B cell (primary cell): ENCODE measurements around the gene SLC18A2. TPM values are rescaled to one million over a fixed set of nuclear protein-coding genes. Genes with fewer than 3 reads are reported as not detected.

Experiments
- ATAC-seq: fragments of 200-7000 bp; cut with Tn5 transposase; one replicate; pipeline ENCODE4 v1.10.0; 2021; ENCODE audit warnings: low read depth, mild to moderate bottlenecking, moderate number of reproducible peaks, moderate library complexity
- CTCF ChIA-PET: fragments of 350-600 bp; sonication (Branson Sonifier 250); formaldehyde crosslinking; loops from one replicate; lab custom pipeline; 2021; ENCODE audit warnings: antibody characterized with exemption, inconsistent platforms; lab: Charles Lee
- POLR2A ChIA-PET: fragments of 350-600 bp; sonication (Branson Sonifier 250); formaldehyde crosslinking; loops from one replicate; lab custom pipeline; 2021; ENCODE audit warnings: antibody characterized with exemption; lab: Charles Lee
- DNase-seq: peaks from one replicate; pipeline ENCODE4 v3.0.0; 2013
- H2AFZ ChIP-seq: 2 replicates; pipeline ENCODE4 v1.6.1; 2012; ENCODE audit warnings: mild to moderate bottlenecking, low read depth, low read length; ENCODE audit not compliant: insufficient read depth, poor library complexity, severe bottlenecking
- H3K27ac ChIP-seq, 2 donors: 1 replicate in 1 of 2; 2 replicates in 1 of 2; pipeline ENCODE4 v1.5.1; 2012 to 2013; ENCODE audit warnings: low read length in 2 of 2, mild to moderate bottlenecking in 2 of 2, moderate library complexity in 1 of 2
- H3K27me3 ChIP-seq, 4 experiments: fragments of 200-600 bp in 1 of 4; sonication (generic) in 1 of 4; replicated peaks in 1 of 4; 1 replicate in 2 of 4; 2 replicates in 2 of 4; pipeline versions ENCODE4 v1.6.1 to v1.7.0; 2013 to 2016; ENCODE audit warnings: low read length in 3 of 4, mild to moderate bottlenecking in 2 of 4, mixed read lengths in 1 of 4, moderate library complexity in 1 of 4; ENCODE audit not compliant: insufficient read depth in 4 of 4, control insufficient read depth in 3 of 4; ENCODE audit errors: control extremely low read depth in 1 of 4
- H3K36me3 ChIP-seq, 2 experiments: replicated peaks in 1 of 2; 1 replicate in 1 of 2; 2 replicates in 1 of 2; pipeline versions ENCODE4 v1.6.1 to v1.7.1; 2013; ENCODE audit warnings: low read length in 1 of 2; ENCODE audit not compliant: insufficient read depth in 2 of 2, control insufficient read depth in 1 of 2; ENCODE audit errors: control extremely low read depth in 1 of 2, extremely low read depth in 1 of 2
- H3K4me1 ChIP-seq, 2 donors: fragments of 200-600 bp in 1 of 2; sonication (generic) in 1 of 2; 1 replicate in 1 of 2; 2 replicates in 1 of 2; pipeline versions ENCODE4 v1.5.1 to v1.6.1; 2013 to 2017; ENCODE audit warnings: low read length in 2 of 2; ENCODE audit not compliant: control insufficient read depth in 2 of 2, insufficient read depth in 2 of 2
- H3K4me2 ChIP-seq: replicated peaks from 2 replicates; pipeline ENCODE3; 2012; ENCODE audit warnings: mild to moderate bottlenecking, low read depth, low read length; ENCODE audit not compliant: poor library complexity, severe bottlenecking
- H3K4me3 ChIP-seq, 5 experiments: fragments of 200-600 bp in 1 of 5; sonication (generic) in 1 of 5; 1 replicate in 3 of 5; 2 replicates in 2 of 5; pipeline versions ENCODE4 v1.5.1 to v1.7.0; 2011 to 2016; ENCODE audit warnings: low read length in 4 of 5, mild to moderate bottlenecking in 4 of 5, low read depth in 2 of 5, control low read depth in 1 of 5, moderate library complexity in 1 of 5; ENCODE audit not compliant: insufficient read depth in 1 of 5; ENCODE audit errors: control extremely low read depth in 1 of 5, extremely low read depth in 1 of 5
- H3K79me2 ChIP-seq: fragments of 200-600 bp; sonication (generic); one replicate; pipeline ENCODE4 v1.6.0; 2016; ENCODE audit warnings: low read length; ENCODE audit not compliant: control insufficient read depth, insufficient read depth
- H3K9ac ChIP-seq: fragments of 200-600 bp; sonication (generic); 2 replicates; pipeline ENCODE4 v1.6.1; 2017; ENCODE audit warnings: mild to moderate bottlenecking, low read length, moderate library complexity
- H3K9me3 ChIP-seq, 3 donors: one replicate each; pipeline versions ENCODE4 v1.6.1 to v1.7.1; 2013; ENCODE audit warnings: low read length in 2 of 3; ENCODE audit not compliant: control insufficient read depth in 2 of 3, insufficient read depth in 1 of 3; ENCODE audit errors: control extremely low read depth in 1 of 3
- H4K20me1 ChIP-seq: 2 replicates; pipeline ENCODE4 v1.6.0; 2012; ENCODE audit warnings: mild to moderate bottlenecking, low read length; ENCODE audit not compliant: insufficient read depth, control insufficient read depth, poor library complexity, severe bottlenecking
- H3K27ac Mint-ChIP-seq: one replicate; pipeline ENCODE4 v1.8.0; 2021; ENCODE audit warnings: mixed read lengths
- H3K27me3 Mint-ChIP-seq: one replicate; pipeline ENCODE4 v1.8.0; 2021; ENCODE audit warnings: mixed read lengths
- H3K4me1 Mint-ChIP-seq: one replicate; pipeline ENCODE4 v1.8.0; 2021; ENCODE audit warnings: mixed read lengths
- H3K4me3 Mint-ChIP-seq: one replicate; pipeline ENCODE4 v1.8.0; 2021; ENCODE audit warnings: mixed read lengths
- H3K9me3 Mint-ChIP-seq: one replicate; pipeline ENCODE4 v1.8.0; 2022; ENCODE audit warnings: mixed read lengths; ENCODE audit not compliant: insufficient read depth
- CTCF ChIP-seq: fragments of 200-600 bp; IDR thresholded peaks from one replicate; pipeline ENCODE4 v1.8.0; 2022; ENCODE audit warnings: antibody characterized with exemption, mild to moderate bottlenecking
- EZH2 ChIP-seq: IDR thresholded peaks from 2 replicates; pipeline ENCODE4 v1.6.1; 2012; ENCODE audit warnings: borderline replicate concordance, low read depth, mild to moderate bottlenecking, moderate library complexity, low read length; ENCODE audit not compliant: insufficient read depth, poor library complexity, severe bottlenecking
- WGBS: methylation state at CpG from one replicate; pipeline ENCODE4 v1.1.5; 2013; ENCODE audit warnings: missing lambda C conversion rate; ENCODE audit not compliant: insufficient coverage; 5-methylcytosine and 5-hydroxymethylcytosine counted together
- intact Hi-C: fragments of 100-400 bp; cut with micrococcal nuclease; formaldehyde crosslinking; loops from one replicate; pipeline ENCODE4 v1.10.0; 2022
- polyA plus RNA-seq: library from polyadenylated mRNA; depleted of rRNA; stranded (reverse); fragments of >200 nt; gene quantifications from 2 replicates; pipeline ENCODE4 v1.2.3, GENCODE V29; 2012
- total RNA-seq, 2 donors: library from RNA; stranded (reverse); fragments of 120-200 nt in 1 of 2; gene quantifications; 1 replicate in 1 of 2; 2 replicates in 1 of 2; pipeline versions ENCODE4 v1.2.3 to v1.2.4, GENCODE V29; 2013 to 2022

Gene SLC18A2
- total and polyA plus RNA-seq, 2 donors (not counting 1 experiment from before 2014, with no cell fraction given): not detected

GRCh38 chr10:117268258-117268657 lies 27.3 kb downstream of the SLC18A2 start:
- H2AFZ ChIP-seq: no peak overlapping the region
- H3K4me1 ChIP-seq: no peaks in the 10 kb centered on the region
- CTCF ChIA-PET: interaction anchor here (1.3 kb wide), 1 partner anchor 9 kb away, joined by 3 read pairs; no protein-coding TSS in a partner anchor
- no peaks in the 10 kb centered on the region for H3K4me1 Mint-ChIP-seq
- H3K4me3 Mint-ChIP-seq: no peak overlapping the region
- H3K27me3 ChIP-seq: peaks cover 0 to 5% (median 0%) of the 10 kb centered on the region in 4 experiments
- H3K27me3 Mint-ChIP-seq: peaks cover 3% of the 10 kb centered on the region
- no peak overlapping the region for H3K27ac ChIP-seq
- no peak overlapping the region for H3K4me3 ChIP-seq
- H3K9me3 ChIP-seq: peaks cover 0 to 2% (median 0%) of the 10 kb centered on the region in 3 donors
- no peak overlapping the region for H3K9ac ChIP-seq
- H3K36me3 ChIP-seq: no peaks in the 10 kb centered on the region
- no peak overlapping the region for H3K27ac Mint-ChIP-seq
- H4K20me1 ChIP-seq: no peaks in the 10 kb centered on the region
- intact Hi-C loops: no loop called here
- DNase-seq (no peak), ATAC-seq (no peak)
- TF ChIP-seq CTCF (no peak), EZH2 (no peak)
- no peaks in the 10 kb centered on the region for H3K79me2 ChIP-seq
- POLR2A ChIA-PET: no interaction called here
- 100% methylated on average over 1 of the region's 4 CpGs for WGBS
- no peaks in the 10 kb centered on the region for H3K9me3 Mint-ChIP-seq
- no peak overlapping the region for H3K4me2 ChIP-seq

GRCh38 chr10:117268907-117269306 lies 28.0 kb downstream of the SLC18A2 start:
- Mint-ChIP-seq H3K4me3 (no peak overlapping the region), H3K9me3 (no peaks in the 10 kb centered on the region), H3K27ac (no peak overlapping the region), H3K4me1 (no peaks in the 10 kb centered on the region), H3K27me3 (peaks cover 3% of the 10 kb centered on the region)
- CTCF ChIA-PET: no interaction called here
- ATAC-seq (no peak), DNase-seq (no peak)
- no peaks in the 10 kb centered on the region for H3K36me3 ChIP-seq
- no peaks in the 10 kb centered on the region for H3K4me1 ChIP-seq
- TF ChIP-seq CTCF (no peak), EZH2 (no peak)
- no peak overlapping the region for H3K9ac ChIP-seq
- no peak overlapping the region for H2AFZ ChIP-seq
- no peak overlapping the region for H3K4me2 ChIP-seq
- no peaks in the 10 kb centered on the region for H4K20me1 ChIP-seq
- 100% methylated on average over 2 of the region's 2 CpGs for WGBS
- intact Hi-C loops: no loop called here
- no peak overlapping the region for H3K4me3 ChIP-seq
- H3K79me2 ChIP-seq: no peaks in the 10 kb centered on the region
- H3K27me3 ChIP-seq: no peaks in the 10 kb centered on the region
- H3K27ac ChIP-seq: no peak overlapping the region
- POLR2A ChIA-PET: no interaction called here
- peaks cover 0 to 2% (median 0%) of the 10 kb centered on the region in 3 donors for H3K9me3 ChIP-seq
